WERI-Rb-1 (cell line): Measurements from ENCODE around the gene SIM1.

ENCODE experiments used
- DNase-seq: peaks from one replicate; pipeline ENCODE4 v3.0.0-alpha.2; 2020
- H3K27ac ChIP-seq: fragments of 250-450 bp; sonication (Bioruptor Pico); 2 replicates; pipeline ENCODE4 v1.5.1; 2020; ENCODE audit warnings: mild to moderate bottlenecking, moderate library complexity
- H3K27me3 ChIP-seq: fragments of 250-450 bp; sonication (Bioruptor Pico); 2 replicates; pipeline ENCODE4 v1.5.1; 2021; ENCODE audit warnings: mild to moderate bottlenecking, low read depth, moderate library complexity; ENCODE audit not compliant: insufficient read depth, severe bottlenecking
- H3K36me3 ChIP-seq: fragments of 250-450 bp; sonication (Bioruptor Pico); 2 replicates; pipeline ENCODE4 v1.5.1; 2020; ENCODE audit warnings: mild to moderate bottlenecking, moderate library complexity
- H3K4me3 ChIP-seq: 2 replicates; pipeline ENCODE4 v1.5.1; 2011; ENCODE audit warnings: low read depth, mild to moderate bottlenecking, control low read depth, low read length
- H3K9me3 ChIP-seq: fragments of 250-450 bp; sonication (Bioruptor Pico); 2 replicates; pipeline ENCODE4 v1.5.1; 2021; ENCODE audit warnings: mild to moderate bottlenecking, moderate library complexity; ENCODE audit not compliant: severe bottlenecking
- TF ChIP-seq, protein P1 (sequence below): IDR thresholded peaks from 2 replicates; pipeline ENCODE4 v1.5.1; 2011; ENCODE audit warnings: low read depth, mild to moderate bottlenecking, control low read depth, inconsistent platforms, low read length

The SIM1 gene

DNA sequence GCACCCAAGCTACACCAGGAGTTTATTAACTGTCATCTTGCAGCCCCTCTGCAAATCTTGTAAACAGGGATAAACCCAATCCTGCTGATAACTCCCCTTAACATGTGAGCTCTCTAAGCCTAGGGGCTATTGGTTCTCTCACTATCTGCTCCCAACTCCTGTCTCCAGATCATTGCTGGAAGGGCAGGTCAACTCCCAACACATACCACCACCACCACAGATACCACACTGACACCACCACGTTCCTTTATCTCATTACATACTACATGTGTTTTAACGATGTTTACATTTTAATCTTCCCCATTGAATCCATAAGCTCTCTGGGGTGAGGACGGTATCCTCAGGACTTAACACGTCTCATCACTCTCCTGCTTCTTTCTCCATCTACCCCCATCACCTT lies 51.8 kb downstream of the SIM1 start:
- Histone ChIP-seq H3K9me3 (no peaks in the 10 kb centered on the region), H3K4me3 (no peak overlapping the region), H3K27ac (no peak overlapping the region), H3K27me3 (no peaks in the 10 kb centered on the region), H3K36me3 (no peaks in the 10 kb centered on the region)
- TF ChIP-seq, protein P1, sequence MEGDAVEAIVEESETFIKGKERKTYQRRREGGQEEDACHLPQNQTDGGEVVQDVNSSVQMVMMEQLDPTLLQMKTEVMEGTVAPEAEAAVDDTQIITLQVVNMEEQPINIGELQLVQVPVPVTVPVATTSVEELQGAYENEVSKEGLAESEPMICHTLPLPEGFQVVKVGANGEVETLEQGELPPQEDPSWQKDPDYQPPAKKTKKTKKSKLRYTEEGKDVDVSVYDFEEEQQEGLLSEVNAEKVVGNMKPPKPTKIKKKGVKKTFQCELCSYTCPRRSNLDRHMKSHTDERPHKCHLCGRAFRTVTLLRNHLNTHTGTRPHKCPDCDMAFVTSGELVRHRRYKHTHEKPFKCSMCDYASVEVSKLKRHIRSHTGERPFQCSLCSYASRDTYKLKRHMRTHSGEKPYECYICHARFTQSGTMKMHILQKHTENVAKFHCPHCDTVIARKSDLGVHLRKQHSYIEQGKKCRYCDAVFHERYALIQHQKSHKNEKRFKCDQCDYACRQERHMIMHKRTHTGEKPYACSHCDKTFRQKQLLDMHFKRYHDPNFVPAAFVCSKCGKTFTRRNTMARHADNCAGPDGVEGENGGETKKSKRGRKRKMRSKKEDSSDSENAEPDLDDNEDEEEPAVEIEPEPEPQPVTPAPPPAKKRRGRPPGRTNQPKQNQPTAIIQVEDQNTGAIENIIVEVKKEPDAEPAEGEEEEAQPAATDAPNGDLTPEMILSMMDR = no peak
- no peak for DNase-seq

DNA sequence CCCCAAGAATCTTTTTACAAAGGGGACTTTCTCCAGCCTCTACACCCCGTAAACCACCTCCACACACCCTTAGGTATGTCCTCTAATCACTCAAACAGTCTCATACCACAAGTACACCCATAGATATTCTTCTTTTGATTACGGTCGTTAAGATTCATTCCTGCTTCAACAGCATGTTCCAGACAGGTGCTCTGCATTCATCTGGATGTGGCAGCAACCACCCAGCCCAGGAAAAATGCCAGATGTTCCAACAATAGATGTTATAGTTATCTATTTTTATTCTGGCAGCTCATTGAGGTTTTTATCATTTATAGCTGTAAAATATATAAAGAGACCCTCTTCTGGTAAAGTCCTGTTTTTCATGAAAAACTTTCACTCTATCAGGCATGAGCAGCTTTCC lies 60.7 kb downstream of the SIM1 start:
- Histone ChIP-seq H3K36me3 (no peaks in the 10 kb centered on the region), H3K9me3 (no peaks in the 10 kb centered on the region), H3K27me3 (no peaks in the 10 kb centered on the region), H3K27ac (no peak overlapping the region), H3K4me3 (no peak overlapping the region)
- TF ChIP-seq, protein P1 = no peak
- no peak for DNase-seq

DNA sequence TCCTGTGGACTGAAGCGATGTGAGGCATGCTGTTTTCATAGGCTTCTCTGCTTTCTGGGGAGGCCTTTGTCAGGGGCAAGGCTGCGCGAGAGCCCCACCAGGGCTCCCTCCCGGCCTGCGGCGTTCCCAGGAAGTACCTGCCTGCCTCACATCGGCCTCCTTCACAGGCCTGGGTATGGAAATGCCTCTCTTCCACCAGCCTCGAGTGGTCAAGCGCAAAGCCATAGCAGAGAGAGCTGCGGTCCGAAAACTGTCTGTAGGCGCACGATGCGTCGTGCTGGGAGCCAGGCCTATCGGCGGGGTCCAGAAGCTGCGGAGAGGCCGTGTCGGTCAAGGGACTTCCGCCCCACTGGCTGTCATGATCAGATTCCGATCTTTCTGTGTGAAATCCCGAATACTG lies 71.2 kb downstream of the SIM1 start:
- no peak for DNase-seq
- no peaks in the 10 kb centered on the region for H3K36me3 ChIP-seq
- H3K9me3 ChIP-seq = no peaks in the 10 kb centered on the region
- TF ChIP-seq, protein P1 = no peak
- H3K4me3 ChIP-seq = no peak overlapping the region
- no peak overlapping the region for H3K27ac ChIP-seq
- no peaks in the 10 kb centered on the region for H3K27me3 ChIP-seq

DNA sequence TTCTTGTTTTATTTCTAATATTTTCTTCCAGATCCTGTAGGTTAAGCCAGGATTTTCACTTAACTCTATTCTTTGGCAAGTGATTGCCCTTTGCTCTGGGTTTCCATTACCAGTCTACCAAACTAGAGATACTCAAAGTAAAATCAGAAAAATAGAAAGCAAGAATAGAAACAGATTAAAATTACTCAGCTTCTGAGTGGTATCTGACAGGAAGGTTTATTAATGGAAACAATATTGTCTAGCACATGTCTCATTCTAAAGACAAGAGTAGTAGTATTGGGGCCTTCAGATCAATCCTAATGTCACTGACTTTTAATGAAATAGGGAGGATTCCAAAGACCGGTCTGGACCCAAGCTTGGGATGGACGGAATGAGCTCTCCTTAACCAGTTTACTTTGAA lies 72.3 kb downstream of the SIM1 start:
- Histone ChIP-seq H3K9me3 (no peaks in the 10 kb centered on the region), H3K4me3 (no peak overlapping the region), H3K36me3 (no peaks in the 10 kb centered on the region), H3K27me3 (no peaks in the 10 kb centered on the region), H3K27ac (no peak overlapping the region)
- TF ChIP-seq, protein P1 = no peak
- no peak for DNase-seq

DNA sequence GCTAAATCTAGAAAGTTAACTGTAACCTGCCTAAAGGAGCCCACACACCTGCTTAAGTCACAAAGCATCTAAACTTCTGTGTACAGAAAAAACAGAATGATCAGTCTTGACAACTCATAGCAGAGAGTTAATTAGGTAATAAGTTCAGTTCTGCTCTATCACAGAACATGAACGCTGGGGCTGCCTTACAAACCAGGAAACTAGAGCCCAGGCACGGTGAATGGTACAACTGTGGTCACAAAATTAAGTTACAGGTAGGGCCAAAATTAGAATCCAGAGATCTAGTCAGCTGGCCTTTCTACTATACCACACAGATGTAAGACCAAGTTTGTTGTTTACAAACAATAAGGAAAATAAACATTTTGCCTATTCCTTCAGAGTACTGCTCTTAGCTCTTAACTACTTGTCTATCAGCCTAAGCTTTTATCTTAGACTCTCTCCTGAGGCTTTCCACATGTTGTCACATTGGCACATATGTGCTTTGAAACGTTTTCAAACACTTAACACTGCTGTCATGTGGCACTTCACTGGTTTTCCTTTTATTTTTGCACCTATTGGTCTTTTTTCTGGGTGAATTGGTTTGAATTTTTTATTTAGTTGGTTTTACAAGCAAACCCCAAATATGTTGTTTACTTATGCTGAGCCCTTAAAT lies 75.7 kb downstream of the SIM1 start:
- H3K4me3 ChIP-seq = no peak overlapping the region
- TF ChIP-seq, protein P1 = no peak
- no peak overlapping the region for H3K27ac ChIP-seq
- H3K27me3 ChIP-seq = no peaks in the 10 kb centered on the region
- H3K9me3 ChIP-seq = no peaks in the 10 kb centered on the region
- DNase-seq = no peak
- H3K36me3 ChIP-seq = no peaks in the 10 kb centered on the region

DNA sequence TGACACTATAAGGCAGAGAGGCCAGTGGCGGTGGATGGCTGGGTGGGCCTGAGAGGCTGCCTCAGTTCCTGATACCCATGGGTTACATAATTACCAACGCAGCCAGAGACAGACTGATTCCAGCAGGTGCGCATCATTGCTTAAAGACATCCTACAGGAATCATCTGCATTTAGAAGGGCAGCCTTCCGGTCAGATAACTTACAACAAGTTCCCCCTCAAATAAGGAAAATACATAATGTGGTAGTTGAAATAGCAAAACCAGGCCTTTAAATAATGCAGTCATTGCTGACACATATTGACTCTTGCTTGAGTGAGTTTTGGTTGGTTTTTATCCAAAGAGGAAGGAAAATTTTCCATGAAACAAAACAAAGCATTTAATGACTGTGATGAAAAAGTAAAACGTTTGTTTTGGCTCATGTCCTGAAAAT lies 81.9 kb downstream of the SIM1 start:
- Histone ChIP-seq H3K27ac (no peak overlapping the region), H3K9me3 (no peaks in the 10 kb centered on the region), H3K4me3 (no peak overlapping the region), H3K27me3 (no peaks in the 10 kb centered on the region), H3K36me3 (no peaks in the 10 kb centered on the region)
- TF ChIP-seq, protein P1 = no peak
- no peak for DNase-seq
